AG09309 (cell line): ENCODE data around the gene B4GAT1.
"Not testable (repeated sequence)": the region's sequence is repeated elsewhere in the genome, so short reads cannot be mapped to it uniquely, and the experiment has no call there.

Source experiments
- DNase-seq: peaks from one replicate; pipeline ENCODE4 v3.0.0-alpha.2; 2010; ENCODE audit warnings: low read depth
- H3K4me3 ChIP-seq: 2 replicates; pipeline ENCODE4 v1.5.1; 2011; ENCODE audit warnings: mild to moderate bottlenecking, low read depth, low read length, moderate library complexity; ENCODE audit not compliant: control insufficient read depth
- CTCF ChIP-seq: IDR thresholded peaks from 2 replicates; pipeline ENCODE4 v1.5.1; 2011; ENCODE audit warnings: mild to moderate bottlenecking, low read depth, low read length, inconsistent platforms; ENCODE audit not compliant: insufficient read depth, control insufficient read depth; ENCODE audit errors: missing control alignments

B4GAT1 gene

GRCh38 chr11:66360406-66361073 is 13.1 kb upstream of the B4GAT1 start:
- no peak for TF ChIP-seq CTCF
- H3K4me3 ChIP-seq, result no peak overlapping the region
- no peak for DNase-seq

GRCh38 chr11:66359662-66360087 is 12.2 kb upstream of the B4GAT1 start:
- H3K4me3 ChIP-seq, result no peak overlapping the region
- no peak for DNase-seq
- TF ChIP-seq CTCF, result no peak

- not testable (repeated sequence) for H3K4me3 ChIP-seq, DNase-seq
Observed at GRCh38 chr11:66350560-66351235, 3.3 kb upstream of the B4GAT1 start.

- TF ChIP-seq CTCF, result no peak
- no peak for DNase-seq
- no peak overlapping the region for H3K4me3 ChIP-seq
Observed at GRCh38 chr11:66349084-66349386, 1.6 kb upstream of the B4GAT1 start.

GRCh38 chr11:66346476-66347424 is 679 bp downstream of the B4GAT1 start:
- no peak for TF ChIP-seq CTCF
- no peak for DNase-seq
- peak overlapping the region; percentile 61 for H3K4me3 ChIP-seq

GRCh38 chr11:66345316-66345649 is 2.1 kb downstream of the B4GAT1 start:
- H3K4me3 ChIP-seq, result peak overlapping the region; percentile 86
- no peak for TF ChIP-seq CTCF
- DNase-seq, result no peak
